ENCODE data around the gene SPOP.
"Not testable (repeated sequence)": the region's sequence is repeated elsewhere in the genome, so short reads cannot be mapped to it uniquely, and the experiment has no call there.

The SPOP gene

GRCh38 chr17:49570540-49571242, 107.2 kb downstream of the SPOP start:
- DNase-seq: no peak

GRCh38 chr17:49568695-49569047, 109.2 kb downstream of the SPOP start:
- DNase-seq: not testable (repeated sequence)

- DNase-seq: peak; percentile 70
Measured at GRCh38 chr17:49567871-49568694, 109.8 kb downstream of the SPOP start.

- no peak for DNase-seq
Measured at GRCh38 chr17:49567104-49567521, 110.8 kb downstream of the SPOP start.

- no peak for DNase-seq
Measured at GRCh38 chr17:49566668-49567071, 111.2 kb downstream of the SPOP start.

- DNase-seq: no peak
Measured at GRCh38 chr17:49565948-49566491, 111.9 kb downstream of the SPOP start.

GRCh38 chr17:49564638-49565037, 113.3 kb downstream of the SPOP start:
- DNase-seq: no peak

- no peak for DNase-seq
Measured at GRCh38 chr17:49557312-49558024, 120.4 kb downstream of the SPOP start.

- peak; percentile 72 for DNase-seq
Measured at GRCh38 chr17:49556223-49556943, 121.5 kb downstream of the SPOP start.

- no peak for DNase-seq
Measured at GRCh38 chr17:49555495-49556222, 122.2 kb downstream of the SPOP start.

GRCh38 chr17:49554694-49555494, 123.0 kb downstream of the SPOP start:
- no peak for DNase-seq

- no peak for DNase-seq
Measured at GRCh38 chr17:49553676-49554335, 124.1 kb downstream of the SPOP start.

- no peak for DNase-seq
Measured at GRCh38 chr17:49552070-49552751, 125.7 kb downstream of the SPOP start.

- no peak for DNase-seq
Measured at GRCh38 chr17:49551221-49552069, 126.5 kb downstream of the SPOP start.

GRCh38 chr17:49550764-49551163, 127.1 kb downstream of the SPOP start:
- not testable (repeated sequence) for DNase-seq

- no peak for DNase-seq
Measured at GRCh38 chr17:49549691-49550678, 127.9 kb downstream of the SPOP start.

- DNase-seq: no peak
Measured at GRCh38 chr17:49549311-49549605, 128.6 kb downstream of the SPOP start.

Data from activated CD4-positive, alpha-beta T cell treated with anti-CD3 and anti-CD28 coated beads for 1 hour (primary cell).